NCI-H2196 (cell line): ENCODE results near the gene PTPRR.

Experiments
- DNase-seq: peaks from one replicate; lab custom pipeline; 2025; ENCODE audit not compliant: unreplicated experiment; lab: John Stamatoyannopoulos, UW

PTPRR gene

DNA sequence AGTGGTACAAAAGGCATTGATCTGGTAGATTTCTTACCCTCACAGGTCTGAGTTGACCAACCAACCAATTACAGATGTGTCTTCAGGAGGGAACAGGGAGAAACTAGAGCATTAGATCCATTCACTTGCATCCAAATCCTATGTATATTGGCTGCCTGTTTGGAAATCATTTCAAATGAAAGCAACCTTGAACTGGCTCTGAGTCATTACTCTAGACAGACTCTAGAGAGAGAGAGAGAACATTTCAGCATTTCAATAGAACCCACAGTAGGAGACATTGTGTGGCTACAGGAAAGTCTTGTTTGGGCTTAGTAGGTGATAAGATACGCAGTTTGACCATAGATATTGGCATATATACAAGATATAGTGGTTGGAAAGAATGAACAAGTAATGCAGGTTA, 114.5 kb downstream of the PTPRR start:
- no peak for DNase-seq

DNA sequence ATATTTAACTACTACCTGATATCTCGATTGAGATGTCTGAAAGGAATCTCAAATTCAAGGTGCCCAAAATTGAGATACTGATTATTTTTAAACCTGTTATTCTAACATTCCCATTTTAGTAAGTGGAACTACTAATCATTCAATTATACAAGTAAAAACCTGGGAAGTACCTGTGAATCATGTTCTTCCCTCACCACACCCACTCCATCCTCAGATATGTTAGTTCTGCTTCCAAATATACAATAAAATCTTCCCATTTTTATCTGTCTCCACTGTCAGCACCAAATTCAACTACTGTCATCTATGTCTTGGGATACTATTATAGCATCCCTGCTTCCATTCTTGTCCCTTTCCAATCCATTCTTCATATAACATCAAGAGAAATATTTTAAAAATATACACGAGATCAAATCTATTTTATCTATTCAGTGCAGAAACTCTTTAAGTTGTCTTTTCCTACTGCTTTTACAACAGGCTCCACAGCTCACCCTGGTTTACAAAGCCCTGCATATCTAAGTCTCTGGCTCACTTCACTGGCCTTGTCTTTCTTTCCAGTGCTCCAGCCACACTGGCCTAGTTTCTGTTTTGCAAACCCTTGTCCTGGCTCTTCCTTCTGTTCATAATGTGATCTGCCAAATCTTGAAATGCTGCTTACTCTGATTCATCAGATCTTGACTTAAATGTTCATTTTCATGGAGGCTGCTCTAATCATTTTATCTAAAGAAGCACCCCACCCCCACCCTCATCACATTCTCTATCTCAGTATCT, 122.3 kb downstream of the PTPRR start:
- no peak for DNase-seq

DNA sequence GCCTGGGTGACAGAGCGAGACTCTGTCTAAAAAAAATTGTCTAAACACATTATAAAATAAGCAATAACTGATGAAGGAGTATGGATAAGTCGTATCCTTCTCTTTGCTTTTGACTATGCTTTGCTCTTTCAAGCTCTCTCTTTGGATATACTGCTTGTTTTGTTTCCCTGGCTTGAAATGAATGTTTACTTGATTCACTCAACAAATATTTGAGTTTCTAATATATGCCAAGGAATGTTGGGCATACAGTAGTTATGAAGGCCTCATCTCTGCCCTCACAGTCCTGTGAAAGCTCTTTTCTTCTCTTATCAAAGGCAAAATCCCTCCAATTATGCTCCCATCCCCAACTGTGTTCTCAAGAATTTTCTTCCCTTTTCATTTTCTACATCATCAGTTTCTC, 123.5 kb downstream of the PTPRR start:
- DNase-seq: no peak

DNA sequence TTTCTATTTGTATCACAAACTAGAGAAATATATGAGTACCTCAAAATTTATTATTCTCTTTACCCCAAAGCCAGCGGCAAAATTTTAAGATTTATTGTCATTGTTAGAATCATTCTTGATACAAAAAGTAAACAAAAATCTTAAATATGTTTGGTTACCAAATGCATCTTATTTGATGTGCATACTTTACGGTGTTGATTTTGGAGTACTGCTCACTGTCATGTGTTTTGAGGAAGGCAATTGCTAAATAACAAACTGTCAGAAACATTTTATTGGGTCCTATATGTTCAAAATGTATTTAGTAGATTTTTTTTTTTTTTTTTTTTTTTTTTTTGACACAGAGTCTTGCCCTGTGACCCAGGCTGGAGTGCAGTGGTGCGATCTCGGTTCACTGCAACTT, 124.9 kb downstream of the PTPRR start:
- no peak for DNase-seq

DNA sequence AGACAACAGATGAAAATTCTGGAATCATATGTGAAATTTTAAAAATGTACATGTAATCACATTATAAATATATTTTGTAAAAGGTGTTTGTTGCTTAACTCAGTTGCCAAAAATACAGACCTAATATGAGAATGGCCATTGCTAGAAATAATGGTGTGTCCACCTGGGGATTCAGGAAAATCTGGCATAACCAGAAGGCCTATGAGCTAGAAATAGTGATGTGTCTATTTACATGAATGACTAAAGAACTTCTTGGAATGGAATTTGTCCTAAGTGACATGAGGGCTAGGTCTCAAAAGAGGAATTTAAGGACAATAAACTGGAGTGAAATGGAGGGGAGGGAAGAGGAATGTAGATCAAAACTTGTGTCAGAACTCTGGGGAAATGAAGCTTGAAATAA, 126.4 kb downstream of the PTPRR start:
- DNase-seq: no peak

DNA sequence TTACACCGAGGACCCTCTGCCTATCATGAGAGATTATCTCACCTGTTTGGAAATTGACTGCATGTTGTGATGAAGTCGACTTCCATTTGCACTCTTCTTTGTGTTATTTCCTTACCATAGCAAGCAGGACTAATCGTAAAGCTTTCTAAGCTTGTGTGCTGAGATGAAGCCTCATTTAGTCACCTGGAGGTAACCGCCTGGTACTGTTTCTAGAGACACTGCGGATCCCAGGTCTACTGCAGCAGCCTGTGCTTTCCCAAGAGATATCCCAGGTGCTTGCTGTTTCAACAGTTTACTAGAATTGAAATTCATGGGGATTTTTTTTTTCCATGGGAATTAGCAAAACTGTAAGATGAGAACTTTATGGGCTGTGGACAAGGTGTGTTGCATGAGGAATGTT, 131.8 kb downstream of the PTPRR start:
- DNase-seq: no peak

DNA sequence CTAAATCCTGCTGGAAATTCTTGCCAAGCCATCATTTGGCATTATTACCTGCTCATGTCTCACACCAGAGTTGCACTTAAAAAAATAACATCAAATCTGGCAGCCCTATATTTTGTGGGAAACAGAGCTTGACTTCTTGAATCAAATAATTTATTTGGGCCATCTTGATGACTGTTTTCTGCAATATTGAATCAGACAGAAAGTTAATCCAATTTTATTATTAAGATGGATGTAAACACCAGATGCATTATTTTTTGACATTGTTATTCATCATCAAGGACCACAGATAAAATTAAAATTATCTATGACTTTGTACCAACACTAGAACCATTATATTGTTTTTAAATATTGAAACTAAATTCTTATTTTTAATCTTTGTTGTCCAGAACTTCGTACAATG, 132.9 kb downstream of the PTPRR start:
- DNase-seq: no peak

DNA sequence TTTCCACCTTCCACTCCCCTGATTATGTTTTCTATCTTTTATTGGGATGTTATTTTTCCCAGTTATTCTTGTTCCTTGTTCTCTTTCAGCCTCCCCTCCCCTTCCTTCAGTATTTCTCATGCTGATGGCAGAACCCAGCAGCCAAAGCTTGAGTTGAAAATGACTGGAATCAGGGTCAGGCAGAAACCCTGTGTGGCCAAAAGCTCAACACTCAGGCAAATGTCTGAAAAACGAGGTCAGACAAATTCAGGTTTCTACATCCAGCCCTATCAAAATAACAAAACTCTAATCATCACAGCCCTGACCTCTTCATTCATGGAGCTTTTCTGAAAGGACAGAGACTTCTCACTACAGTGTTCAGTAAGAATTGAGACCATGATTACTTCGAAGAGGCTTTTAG, 134.6 kb downstream of the PTPRR start:
- DNase-seq: no peak

DNA sequence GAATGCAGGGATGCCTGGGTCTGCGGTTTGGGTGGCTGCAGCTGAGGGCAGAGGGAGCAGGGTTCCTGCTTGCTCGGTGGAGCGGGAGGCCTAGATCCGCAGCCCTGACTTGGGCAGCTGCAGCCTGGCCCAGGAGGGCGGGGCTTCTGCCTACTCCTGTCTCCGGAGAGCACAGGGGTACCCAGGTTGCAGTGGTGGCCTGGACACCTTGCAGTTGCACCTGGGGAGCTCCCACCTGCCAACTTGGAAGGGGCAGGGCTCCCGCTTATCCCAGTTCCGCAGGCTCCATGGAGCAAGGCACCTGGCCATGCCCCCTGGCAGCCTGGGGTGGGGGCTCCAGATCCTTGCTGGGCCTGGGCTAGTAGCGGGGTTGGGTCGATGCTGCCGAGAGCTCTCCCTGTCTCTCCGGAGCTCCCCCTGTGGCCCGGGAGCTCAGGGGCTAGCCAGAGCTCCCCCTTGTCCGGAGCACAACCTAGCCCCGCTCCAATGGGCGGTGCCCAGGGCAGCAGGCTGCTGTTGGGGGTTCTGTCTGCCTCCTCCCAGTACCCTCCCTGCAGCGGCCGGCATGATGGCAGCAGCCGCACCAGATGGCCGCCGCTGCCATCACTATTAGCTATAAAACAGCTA, 136.4 kb downstream of the PTPRR start:
- DNase-seq: no peak

DNA sequence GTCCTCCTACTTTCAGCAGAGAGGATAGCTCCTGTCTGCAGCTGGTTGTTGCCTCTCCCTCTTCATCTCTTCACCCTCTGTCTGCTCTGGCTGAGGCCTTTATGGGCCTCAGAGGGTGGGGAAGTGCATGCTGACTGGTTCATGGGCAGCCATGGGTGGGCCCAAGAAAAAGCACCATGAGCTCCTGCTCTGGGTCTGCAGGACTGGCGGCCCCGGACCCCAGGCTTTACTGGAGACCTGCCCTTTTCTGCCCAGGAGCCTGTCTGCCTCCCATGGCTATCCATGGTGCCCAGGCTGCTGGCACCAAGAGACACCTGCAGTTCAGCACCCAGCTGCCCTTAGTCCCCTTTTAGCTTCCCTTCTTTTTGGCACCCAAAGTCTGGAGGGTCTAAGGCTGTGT, 137.1 kb downstream of the PTPRR start:
- DNase-seq: no peak

DNA sequence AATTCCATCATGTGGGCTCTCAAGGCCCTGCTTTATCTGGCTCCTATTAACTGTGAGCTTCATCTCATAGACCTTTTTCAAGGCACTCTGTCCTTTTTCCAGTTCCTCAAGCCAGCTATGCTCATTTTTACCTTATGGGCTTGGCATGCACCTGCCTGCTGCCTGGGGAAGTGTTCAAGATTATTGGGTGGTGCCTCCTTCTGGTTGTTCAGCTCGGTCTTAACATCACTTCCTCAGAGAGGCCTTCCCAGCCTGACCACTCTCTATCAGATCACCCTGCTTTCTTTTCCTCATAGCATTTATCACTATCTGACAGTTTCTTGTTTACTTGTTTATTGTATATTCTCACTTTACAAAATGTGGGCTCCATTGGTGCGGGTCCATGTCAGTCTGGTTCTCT, 141.3 kb downstream of the PTPRR start:
- DNase-seq: no peak

DNA sequence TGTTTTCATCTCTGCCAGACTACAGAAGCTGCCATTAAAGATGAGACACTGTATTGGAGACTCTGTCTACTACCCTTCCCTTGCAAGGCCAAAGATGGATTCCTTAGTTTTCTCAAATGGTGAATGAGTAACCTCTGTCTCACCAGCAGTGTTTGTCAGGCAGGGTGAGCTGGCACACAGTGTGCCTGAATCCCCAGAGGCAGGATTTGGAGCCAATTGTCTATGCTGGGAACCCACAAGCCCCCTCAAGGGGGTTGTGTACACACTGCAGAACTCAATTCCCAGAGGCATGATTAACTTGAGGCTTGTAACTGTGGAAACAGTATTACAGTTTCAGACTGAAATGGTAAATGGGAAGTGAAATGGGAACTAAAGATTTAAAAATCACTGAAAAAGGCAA, 146.5 kb downstream of the PTPRR start:
- DNase-seq: no peak

DNA sequence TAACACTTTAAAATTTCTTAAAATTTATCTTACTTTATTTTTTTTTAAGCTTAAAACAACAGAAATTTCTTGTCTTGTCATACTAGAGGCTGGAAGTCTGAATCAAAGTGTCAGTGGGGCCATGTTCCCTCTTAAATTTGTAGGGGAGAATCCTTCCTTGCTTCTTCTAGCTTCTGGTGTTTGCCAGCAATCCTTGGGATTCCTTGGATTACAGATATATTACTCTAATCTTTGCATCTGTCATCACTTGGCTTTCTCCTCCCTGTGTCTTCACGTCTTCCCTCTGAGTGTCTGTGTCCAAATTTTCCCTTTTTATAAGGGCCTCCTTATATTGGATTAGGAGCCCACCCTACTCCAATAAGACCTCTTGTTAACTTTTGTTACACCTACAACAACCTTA, 147.7 kb downstream of the PTPRR start:
- DNase-seq: no peak

DNA sequence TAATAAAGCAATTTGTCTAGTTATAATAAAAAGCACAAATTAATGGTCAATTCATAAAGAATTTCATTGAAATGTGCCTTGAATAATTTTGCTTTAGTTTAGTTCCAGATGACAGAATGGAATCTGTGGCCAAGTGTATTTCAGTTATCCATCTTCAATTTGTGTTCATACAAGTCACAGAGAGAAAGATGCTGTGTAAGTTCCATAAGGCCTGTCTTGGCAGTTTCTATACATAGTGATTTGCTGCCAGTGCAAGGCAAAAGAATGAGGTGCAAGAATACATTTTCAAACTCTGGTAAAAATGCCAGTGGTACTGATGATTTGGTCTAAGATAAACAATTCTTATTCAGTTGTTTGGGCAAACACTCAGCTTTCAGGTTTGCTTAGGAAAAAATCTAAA, 149.0 kb downstream of the PTPRR start:
- DNase-seq: no peak

DNA sequence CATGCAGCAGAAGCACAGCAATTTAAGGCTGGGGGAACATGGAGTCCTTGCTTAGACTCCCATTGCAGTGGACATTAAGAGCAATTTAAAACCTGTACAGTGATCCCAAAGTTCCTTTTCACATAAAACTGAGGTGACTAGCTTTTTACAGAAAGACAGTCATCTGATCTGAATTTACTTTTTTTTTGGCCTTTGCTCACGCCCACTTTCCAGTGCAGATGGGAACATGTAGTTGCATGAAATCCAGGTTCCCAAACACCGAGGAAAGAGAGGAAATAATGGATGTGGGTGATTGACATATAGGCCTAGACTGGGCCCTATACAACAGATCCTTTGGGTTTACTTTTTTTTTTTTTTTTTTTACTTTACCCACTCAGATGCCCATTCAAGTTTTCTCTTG, 156.9 kb downstream of the PTPRR start:
- DNase-seq: no peak

DNA sequence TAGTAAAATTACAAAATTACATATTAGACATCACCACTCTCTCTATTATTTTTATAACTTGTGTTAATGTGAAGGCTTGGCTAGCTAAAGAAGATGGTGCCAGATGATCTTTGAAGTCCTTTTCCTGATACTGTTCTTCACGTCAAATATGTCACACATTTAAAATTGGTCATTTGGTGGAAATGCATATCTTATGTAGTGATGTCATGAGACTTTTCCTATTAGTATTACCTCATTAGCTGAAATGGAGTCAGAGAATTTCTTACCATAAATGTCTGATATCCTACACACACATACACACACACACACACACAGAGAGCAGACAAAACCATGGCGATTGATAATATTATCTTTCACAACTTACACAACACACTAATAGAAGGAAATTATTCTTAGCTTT, 158.5 kb downstream of the PTPRR start:
- DNase-seq: no peak

DNA sequence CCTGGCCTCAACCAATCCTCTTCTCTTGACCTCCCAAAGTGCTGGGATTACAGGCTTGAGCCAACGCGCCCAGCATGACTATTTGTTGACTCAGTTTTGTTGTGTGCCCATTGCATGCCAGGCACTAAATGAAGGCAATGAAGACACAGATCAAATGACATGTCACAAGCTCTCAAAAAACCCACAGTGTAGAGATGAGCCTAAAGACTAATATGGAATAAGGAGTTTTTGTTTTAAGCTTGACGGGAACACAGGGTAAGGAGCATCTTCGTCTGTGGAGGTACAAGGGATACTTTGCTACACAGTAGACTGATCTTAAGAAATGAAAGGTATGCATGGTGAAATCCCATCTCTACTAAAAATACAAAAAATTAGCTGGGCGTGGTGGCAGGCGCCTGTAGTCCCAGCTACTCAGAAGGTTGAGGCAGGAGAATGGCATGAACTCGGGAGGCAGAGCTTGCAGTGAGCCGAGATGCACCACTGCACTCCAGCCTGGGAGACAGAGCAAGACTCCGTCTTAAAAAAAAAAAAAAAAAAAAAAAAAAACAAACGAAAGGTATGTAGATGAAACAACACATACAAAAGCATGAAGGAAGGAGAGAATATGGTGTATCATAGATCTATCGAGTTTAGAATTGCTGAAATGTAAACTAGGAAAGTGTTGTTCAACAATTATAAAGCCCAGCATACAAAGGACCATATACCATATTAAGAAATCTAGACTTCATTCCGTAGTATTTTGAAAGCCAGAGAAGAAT, 161.2 kb downstream of the PTPRR start:
- no peak for DNase-seq

DNA sequence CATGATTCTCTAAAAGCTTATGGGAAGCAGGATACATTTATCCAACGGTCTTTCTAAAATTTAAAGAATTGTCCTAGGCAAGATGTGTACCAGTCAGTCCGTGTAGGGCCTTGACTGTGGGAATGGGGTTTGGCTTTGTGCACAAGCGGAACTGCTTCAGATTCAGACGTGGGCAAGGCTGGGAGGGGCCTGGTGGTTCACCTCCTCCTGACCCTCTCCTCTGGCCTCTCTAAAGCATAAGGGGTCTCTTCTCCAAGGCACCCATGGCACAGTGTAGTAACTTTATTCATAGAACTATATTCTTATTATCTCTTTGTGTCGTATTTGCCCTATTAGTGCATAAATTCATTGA, 162.1 kb downstream of the PTPRR start:
- no peak for DNase-seq

DNA sequence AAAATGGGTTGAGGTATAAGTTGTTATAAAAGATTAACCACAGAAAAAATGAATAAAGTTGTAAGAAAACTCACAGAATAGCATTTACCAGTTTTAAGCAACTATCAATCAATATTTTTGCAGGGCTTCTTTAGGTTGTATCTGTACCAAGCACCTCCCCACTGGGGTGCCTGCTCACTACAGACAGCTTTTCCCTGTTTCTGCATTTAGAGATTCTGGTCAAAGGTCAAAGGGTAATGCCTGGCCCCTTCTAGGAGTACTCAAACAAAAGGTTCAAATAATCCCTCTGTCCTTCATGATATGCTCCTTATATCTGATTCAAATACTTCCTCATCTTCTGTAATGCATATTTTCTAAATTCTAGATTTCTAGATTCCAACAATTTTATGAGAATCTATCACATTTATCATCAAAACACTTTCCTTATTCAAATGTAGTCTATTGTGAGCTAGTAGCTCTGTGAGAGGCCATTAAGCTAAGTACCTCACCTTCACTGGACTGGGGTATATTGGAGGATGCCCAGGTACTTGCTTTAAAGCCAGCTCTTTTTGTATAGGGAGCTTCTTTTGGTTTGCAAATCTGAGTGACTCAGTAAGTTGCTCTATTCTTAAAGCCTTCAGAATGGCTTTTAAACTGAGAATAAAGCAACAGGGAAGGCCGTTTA, 162.6 kb downstream of the PTPRR start:
- no peak for DNase-seq

DNA sequence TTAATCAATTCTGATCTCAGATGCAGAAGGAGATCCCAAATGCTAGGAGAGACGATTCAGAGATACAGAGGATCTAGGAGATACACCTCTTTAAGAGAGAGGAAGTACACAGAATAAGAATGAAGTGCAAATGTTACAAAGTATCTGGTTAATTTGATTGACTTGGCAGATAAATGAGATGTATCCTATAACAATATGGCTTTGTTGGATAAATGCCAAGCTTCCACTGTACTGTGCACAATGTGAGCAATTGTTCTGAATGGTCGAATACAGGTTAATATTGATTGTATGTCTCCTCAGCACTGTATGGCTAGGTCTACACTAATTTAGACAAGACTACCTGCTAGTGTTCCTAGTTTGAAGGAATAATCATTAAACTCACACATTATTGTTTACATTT, 163.7 kb downstream of the PTPRR start:
- peak; percentile 7 for DNase-seq

DNA sequence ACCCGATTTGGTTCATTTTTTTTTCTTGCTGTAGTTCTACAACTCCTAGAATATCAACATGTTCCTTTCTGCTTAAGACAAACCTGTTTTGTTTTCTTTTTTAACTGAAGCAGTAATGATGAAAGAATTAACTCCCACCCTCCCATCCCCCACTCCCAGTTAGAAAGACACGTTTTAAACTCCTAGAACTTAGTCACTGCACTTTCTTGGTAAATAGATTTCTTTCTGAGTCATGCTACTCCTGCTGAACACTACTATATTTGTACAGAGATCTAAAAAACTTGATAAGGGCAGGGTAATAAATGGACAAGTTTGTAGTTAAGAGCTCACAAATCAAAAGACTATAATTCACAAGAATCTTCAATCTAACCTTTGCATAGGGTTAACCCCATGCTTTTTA, 164.4 kb downstream of the PTPRR start:
- no peak for DNase-seq

DNA sequence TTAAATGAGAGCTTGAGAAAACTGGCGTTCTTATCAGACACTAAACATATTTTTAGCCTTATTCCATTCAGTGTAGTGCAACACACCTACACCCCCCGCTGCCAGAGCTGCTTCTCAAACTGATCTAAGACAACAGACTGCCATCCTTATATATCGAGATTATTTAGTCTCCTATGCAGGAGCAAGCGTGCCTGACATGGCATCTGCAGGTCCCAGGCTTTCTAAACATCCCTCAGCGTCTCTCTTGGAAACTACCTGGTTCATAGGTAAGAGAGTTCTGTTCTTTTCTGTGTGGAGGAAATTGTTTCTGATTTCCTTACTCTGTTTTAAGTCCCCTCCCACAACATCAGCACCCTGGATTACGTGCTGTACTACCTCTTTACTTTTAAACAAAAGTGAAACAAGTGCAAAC, 166.2 kb downstream of the PTPRR start:
- DNase-seq: no peak
